ENCODE data around the gene HMMR.
"Not testable (repeated sequence)": the region's sequence is repeated elsewhere in the genome, so short reads cannot be mapped to it uniquely, and the experiment has no call there.

HMMR gene, protein sequence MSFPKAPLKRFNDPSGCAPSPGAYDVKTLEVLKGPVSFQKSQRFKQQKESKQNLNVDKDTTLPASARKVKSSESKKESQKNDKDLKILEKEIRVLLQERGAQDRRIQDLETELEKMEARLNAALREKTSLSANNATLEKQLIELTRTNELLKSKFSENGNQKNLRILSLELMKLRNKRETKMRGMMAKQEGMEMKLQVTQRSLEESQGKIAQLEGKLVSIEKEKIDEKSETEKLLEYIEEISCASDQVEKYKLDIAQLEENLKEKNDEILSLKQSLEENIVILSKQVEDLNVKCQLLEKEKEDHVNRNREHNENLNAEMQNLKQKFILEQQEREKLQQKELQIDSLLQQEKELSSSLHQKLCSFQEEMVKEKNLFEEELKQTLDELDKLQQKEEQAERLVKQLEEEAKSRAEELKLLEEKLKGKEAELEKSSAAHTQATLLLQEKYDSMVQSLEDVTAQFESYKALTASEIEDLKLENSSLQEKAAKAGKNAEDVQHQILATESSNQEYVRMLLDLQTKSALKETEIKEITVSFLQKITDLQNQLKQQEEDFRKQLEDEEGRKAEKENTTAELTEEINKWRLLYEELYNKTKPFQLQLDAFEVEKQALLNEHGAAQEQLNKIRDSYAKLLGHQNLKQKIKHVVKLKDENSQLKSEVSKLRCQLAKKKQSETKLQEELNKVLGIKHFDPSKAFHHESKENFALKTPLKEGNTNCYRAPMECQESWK

GRCh38 chr5:163460562-163461171, at the start of gene HMMR:
Gene HMMR, plus strand, starts transcription at chr5:163460632. Its CDS starts 61 bp downstream, at chr5:163460693.
- DNase-seq, result no peak

GRCh38 chr5:163415673-163416072, 44.8 kb upstream of the HMMR start:
- not testable (repeated sequence) for DNase-seq

DNA sequence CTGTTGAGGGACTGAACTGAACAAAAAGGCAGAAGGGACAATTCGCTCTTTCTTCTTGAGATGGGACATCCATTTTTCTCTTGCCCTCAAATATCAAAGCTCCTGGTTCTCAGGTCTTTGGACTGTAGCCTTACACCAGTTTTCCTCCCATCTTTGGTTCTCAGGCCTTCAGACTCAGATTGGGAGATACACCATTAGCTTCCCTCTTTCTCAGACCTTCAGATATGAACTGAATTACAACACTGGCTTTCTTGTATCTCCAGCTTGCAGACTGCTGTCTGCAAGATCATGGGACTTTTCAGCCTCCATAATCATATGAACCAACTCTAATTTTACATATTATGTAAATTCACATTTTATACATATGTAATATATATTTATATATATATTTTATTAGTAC, 35.6 kb upstream of the HMMR start:
- DNase-seq, result no peak

DNA sequence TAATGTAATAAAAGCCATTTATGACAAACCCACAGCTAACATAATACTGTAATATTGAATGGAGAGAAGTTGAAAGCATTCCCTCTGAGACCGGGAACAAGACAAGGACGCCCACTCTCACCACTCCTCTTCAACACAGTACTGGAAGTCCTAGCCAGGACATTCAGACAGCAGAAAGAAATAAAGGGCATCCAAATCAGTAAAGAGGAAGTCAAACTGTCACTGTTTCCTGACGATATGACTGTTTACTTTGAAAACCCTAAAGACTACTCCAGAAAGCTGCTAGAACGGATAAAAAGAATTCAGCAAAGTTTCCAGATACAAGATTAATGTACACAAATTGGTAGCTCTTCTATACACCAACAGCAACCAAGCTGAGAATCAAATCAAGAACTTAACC, 34.3 kb upstream of the HMMR start:
- not testable (repeated sequence) for DNase-seq

DNA sequence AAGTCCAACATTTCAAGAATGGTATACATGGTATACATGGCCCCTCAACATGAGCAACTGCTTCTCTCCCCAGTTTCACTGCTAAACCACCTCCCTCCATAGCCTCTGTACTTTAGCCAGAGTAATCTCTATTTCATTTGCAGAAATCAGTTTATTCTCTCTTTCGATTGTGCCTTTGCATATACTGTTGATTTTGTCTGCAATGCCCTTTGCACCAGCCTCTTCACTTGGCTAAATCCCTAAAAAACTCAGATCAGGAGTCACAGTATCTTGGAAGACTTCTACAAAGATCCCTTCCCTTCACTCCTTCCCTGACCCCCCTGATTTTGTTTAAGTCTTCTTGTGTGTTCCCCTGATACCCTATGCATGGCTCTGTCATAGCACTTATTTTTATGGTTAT, 27.9 kb upstream of the HMMR start:
- no peak for DNase-seq

DNA sequence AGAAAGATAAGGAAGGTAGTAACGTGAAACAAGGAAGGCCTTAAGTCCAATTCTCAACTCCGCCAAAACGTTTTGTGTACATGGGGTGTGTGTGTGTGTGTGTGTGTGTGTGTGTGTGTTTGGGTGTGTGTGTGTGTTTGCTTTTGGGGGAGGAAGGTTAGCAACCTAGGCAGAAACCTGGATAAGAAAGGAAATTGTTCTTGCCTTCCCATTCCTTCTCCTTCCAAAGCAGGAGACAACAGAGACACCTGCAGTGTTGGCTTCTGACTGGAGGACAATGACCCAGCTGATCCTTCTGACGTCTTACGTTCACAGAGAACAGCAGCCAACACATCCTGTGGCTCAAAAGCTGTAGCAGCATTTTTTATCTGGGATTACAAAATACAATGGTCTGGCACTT, 27.2 kb upstream of the HMMR start:
- DNase-seq, result no peak

GRCh38 chr5:163434401-163434866, 26.0 kb upstream of the HMMR start:
- no peak for DNase-seq

DNA sequence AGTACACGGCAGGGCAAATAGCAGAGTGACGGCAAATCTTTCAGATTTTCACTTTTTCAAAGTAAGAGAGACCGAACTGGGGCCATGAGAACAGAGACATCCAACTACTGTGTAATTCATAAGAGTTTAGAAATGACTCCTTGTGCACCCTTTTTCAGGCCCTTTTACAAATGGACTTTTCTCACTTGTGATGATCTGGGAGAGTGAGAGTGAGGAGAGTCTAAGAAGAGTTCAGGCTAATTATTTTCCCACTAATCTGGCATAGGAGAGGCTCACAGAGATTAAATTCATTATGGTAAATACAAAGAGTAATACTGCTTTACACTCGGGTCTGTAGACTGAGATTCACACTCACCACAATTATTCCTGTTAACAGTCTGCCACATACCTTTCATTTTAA, 23.9 kb upstream of the HMMR start:
- no peak for DNase-seq

DNA sequence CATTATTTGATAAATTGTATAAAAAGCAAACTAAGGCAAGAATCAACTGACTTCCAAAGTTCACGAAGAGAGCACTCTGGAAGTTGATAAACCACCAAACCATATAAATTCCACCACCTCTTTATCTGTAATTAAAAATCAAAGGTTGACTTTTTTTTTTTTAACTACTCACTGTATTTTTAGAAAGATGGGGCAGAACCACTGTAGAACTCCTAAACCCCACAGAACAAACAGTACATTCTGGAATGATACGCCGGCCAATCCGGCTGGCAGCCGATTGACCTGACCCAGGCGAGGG, 23.5 kb upstream of the HMMR start:
- no peak for DNase-seq

GRCh38 chr5:163437309-163438182, 22.9 kb upstream of the HMMR start, which contains the start of gene CCNG1:
Gene CCNG1, plus strand, starts transcription at chr5:163437595. Its CDS starts 1,662 bp downstream, at chr5:163439257.
- DNase-seq, result peak; percentile 92

DNA sequence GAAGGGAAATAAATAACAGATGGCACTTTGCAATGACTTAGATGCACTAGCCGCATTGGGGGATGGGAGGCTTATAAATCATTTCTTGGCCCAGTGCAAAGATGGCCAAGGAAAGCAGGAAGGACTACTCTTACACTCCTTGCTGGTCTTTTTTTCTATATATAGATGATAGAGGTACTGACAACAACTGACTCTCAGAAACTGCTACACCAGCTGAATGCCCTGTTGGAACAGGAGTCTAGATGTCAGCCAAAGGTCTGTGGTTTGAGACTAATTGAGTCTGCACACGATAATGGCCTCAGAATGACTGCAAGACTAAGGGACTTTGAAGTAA, 21.4 kb upstream of the HMMR start:
- DNase-seq, result no peak

DNA sequence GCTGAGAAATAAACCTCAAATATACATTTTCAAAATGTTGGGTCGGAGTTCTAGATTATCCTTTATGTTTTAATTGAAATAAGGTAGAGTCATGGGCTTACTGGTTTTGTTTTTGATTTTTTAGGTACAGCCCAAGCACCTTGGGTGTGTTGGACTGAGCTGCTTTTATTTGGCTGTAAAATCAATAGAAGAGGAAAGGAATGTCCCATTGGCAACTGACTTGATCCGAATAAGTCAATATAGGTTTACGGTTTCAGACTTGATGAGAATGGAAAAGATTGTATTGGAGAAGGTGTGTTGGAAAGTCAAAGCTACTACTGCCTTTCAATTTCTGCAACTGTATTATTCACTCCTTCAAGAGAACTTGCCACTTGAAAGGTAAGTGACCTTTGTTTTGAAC, 19.5 kb upstream of the HMMR start:
- DNase-seq, result no peak

DNA sequence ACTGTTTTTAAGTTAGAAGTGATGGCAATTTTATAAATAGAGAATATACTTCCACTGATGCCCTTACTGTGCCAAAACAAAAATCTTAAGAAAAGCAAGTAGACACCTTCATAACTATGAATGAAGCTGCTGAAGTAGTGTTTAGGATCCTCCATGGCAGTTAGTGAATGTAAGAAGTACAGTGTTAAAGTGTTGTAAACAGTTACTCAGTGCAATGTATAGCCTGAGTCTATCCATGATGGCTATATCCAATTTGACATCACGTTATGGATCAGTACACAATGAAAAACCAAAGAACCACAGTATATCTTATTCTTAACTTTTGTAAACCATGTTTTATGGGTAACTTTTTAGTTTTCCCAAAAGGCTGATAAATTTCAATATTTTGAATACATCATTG, 15.9 kb upstream of the HMMR start:
- DNase-seq, result no peak

GRCh38 chr5:163445345-163445744, 15.1 kb upstream of the HMMR start:
- DNase-seq, result no peak

DNA sequence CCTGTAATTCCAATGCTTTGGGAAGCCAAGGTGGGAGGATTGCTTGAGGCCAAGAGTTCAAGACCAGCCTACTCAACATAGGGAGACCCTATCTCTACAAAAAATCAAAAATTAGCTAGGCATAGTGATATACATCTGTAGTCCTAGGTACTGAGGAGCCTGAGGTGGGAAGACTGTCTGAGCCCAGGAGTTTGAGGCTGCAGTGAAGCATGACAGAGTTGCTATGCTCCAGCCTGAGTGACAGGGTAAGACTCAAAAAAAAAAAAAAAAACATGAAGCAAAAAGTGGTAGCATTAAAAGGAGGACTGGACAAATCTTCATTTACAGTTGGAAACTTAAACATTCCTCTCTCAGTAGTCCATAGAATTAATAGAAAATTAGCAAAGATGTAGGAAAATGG, 13.2 kb upstream of the HMMR start:
- DNase-seq, result no peak

- no peak for DNase-seq
These were observed 12.6 kb upstream of the HMMR start for GRCh38 chr5:163447875-163448274.

DNA sequence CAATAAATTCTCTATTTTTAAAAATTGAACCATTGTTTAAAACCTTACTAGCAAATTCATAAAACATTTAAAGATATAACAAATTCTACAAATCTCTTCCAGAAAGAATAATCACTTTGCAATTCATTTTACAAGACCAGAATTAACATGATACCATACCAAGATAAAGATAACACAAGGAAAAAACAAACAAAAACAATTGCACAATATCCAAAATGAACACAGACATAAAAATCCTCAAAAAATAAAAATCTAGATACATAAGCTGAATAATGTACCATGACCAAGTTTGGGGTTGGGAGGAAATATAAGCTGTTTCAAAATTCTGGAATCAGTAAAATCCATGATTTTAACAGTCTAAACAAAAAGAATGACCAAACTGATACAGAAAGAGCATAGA, 11.9 kb upstream of the HMMR start:
- no peak for DNase-seq

GRCh38 chr5:163451489-163451888, 8.9 kb upstream of the HMMR start:
- DNase-seq, result no peak

GRCh38 chr5:163453705-163454104, 6.7 kb upstream of the HMMR start:
- DNase-seq, result no peak

DNA sequence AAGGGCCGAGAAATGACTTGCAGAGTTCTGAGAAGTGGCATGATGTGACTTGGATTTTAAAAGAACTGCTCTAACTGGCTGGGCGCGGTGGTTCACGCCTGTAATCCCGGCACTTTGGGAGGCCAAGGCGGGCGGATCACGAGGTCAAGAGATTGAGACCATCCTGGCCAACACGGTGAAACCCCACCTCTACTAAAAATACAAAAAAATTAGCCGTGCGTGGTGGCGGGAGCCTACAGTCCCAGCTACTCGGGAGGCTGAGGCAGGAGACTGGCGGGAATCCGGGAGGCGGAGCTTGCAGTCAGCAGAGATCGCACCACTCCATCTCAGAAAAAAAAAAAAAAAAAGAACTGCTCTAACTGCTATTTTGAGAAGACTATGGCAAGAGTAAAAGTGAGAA, 5.0 kb upstream of the HMMR start:
- not testable (repeated sequence) for DNase-seq

GRCh38 chr5:163456029-163456589, 4.3 kb upstream of the HMMR start:
- DNase-seq, result no peak

- DNase-seq, result no peak
These were observed 3.6 kb upstream of the HMMR start for GRCh38 chr5:163456840-163457239.

Measured in activated CD8-positive, alpha-beta memory T cell treated with anti-CD3 and anti-CD28 coated beads for 24 hours (primary cell).